ENCODE data around the gene SIX3. TPM values are rescaled to one million over a fixed set of nuclear protein-coding genes. Genes with fewer than 3 reads are reported as not detected.
A peak's percentile ranks its signal among the peaks of the same experiment; 100 is the strongest.

The SIX3 gene
- total and polyA plus RNA-seq, 2 donors (not counting 1 experiment from before 2014, with no cell fraction given): not detected

- H3K4me3 ChIP-seq (ENCODE audit: control extremely low read depth in 1 of 5, extremely low read depth in 1 of 5, insufficient read depth in 1 of 5, low read depth in 2 of 5, low read length in 4 of 5): peak overlapping the region in 2 of 5 experiments; percentile 23 to 38
- H3K4me1 ChIP-seq (ENCODE audit: control insufficient read depth in 2 of 2, insufficient read depth in 2 of 2, low read length in 2 of 2): no peaks in the 10 kb centered on the region
- intact Hi-C loops (cut with micrococcal nuclease): no loop called here
- no peak overlapping the region for H3K27ac ChIP-seq (ENCODE audit: low read length in 2 of 2)
- peak; percentile 14 for DNase-seq
- TF ChIP-seq EZH2 (IDR thresholded peaks at IDR 0.05; ENCODE audit: borderline replicate concordance, insufficient read depth, low read depth, low read length, poor library complexity, severe bottlenecking) (no peak), CTCF (IDR thresholded peaks at IDR 0.05) (no peak)
- ChIA-PET CTCF (interaction anchor here (1.3 to 2.3 kb wide), 3 partner anchors 9 to 518 kb away, joined by 3 to 6 read pairs (median 4); no protein-coding TSS in a partner anchor), POLR2A (no interaction called here)
- no peaks in the 10 kb centered on the region for H3K79me2 ChIP-seq (ENCODE audit: control insufficient read depth, insufficient read depth, low read length)
- peak overlapping the region; percentile 36 for H3K4me2 ChIP-seq (replicated peaks; ENCODE audit: low read depth, low read length, poor library complexity, severe bottlenecking)
- H3K9ac ChIP-seq (ENCODE audit: low read length): peak overlapping the region; percentile 23
- no peaks in the 10 kb centered on the region for H4K20me1 ChIP-seq (ENCODE audit: control insufficient read depth, insufficient read depth, low read length, poor library complexity, severe bottlenecking)
- H3K4me1 Mint-ChIP-seq: peaks cover 4% of the 10 kb centered on the region
- H3K27me3 Mint-ChIP-seq: peaks cover 23% of the 10 kb centered on the region
- no peaks in the 10 kb centered on the region for H3K36me3 ChIP-seq (replicated peaks in 1 of 2; ENCODE audit: control extremely low read depth in 1 of 2, control insufficient read depth in 1 of 2, extremely low read depth in 1 of 2, insufficient read depth in 2 of 2, low read length in 1 of 2)
- peak overlapping the region; percentile 69 for H3K4me3 Mint-ChIP-seq
- WGBS (ENCODE audit: insufficient coverage): 80% methylated on average over 13 of the region's 24 CpGs
- H3K9me3 ChIP-seq (ENCODE audit: control extremely low read depth in 1 of 3, control insufficient read depth in 2 of 3, insufficient read depth in 1 of 3, low read length in 2 of 3): no peaks in the 10 kb centered on the region
- no peaks in the 10 kb centered on the region for H3K9me3 Mint-ChIP-seq (ENCODE audit: insufficient read depth)
- ATAC-seq (ENCODE audit: low read depth): no peak
- peaks cover 0 to 3% (median 0%) of the 10 kb centered on the region in 4 experiments for H3K27me3 ChIP-seq (replicated peaks in 1 of 4; ENCODE audit: control extremely low read depth in 1 of 4, control insufficient read depth in 3 of 4, insufficient read depth in 4 of 4, low read length in 3 of 4)
- H2AFZ ChIP-seq (ENCODE audit: insufficient read depth, low read depth, low read length, poor library complexity, severe bottlenecking): peak overlapping the region; percentile 21
- peak overlapping the region; percentile 41 for H3K27ac Mint-ChIP-seq
Observed at GRCh38 chr2:44975571-44976450, 34.3 kb downstream of the SIX3 start.

- no peak for ATAC-seq (ENCODE audit: low read depth)
- Histone ChIP-seq H3K4me2 (replicated peaks; ENCODE audit: low read depth, low read length, poor library complexity, severe bottlenecking) (no peak overlapping the region), H3K27ac (ENCODE audit: low read length in 2 of 2) (no peak overlapping the region), H3K9ac (ENCODE audit: low read length) (no peak overlapping the region), H3K36me3 (replicated peaks in 1 of 2; ENCODE audit: control extremely low read depth in 1 of 2, control insufficient read depth in 1 of 2, extremely low read depth in 1 of 2, insufficient read depth in 2 of 2, low read length in 1 of 2) (no peaks in the 10 kb centered on the region), H3K4me1 (ENCODE audit: control insufficient read depth in 2 of 2, insufficient read depth in 2 of 2, low read length in 2 of 2) (no peaks in the 10 kb centered on the region), H3K27me3 (replicated peaks in 1 of 4; ENCODE audit: control extremely low read depth in 1 of 4, control insufficient read depth in 3 of 4, insufficient read depth in 4 of 4, low read length in 3 of 4) (peaks cover 0 to 14% (median 5%) of the 10 kb centered on the region in 4 experiments), H3K9me3 (ENCODE audit: control extremely low read depth in 1 of 3, control insufficient read depth in 2 of 3, insufficient read depth in 1 of 3, low read length in 2 of 3) (peaks cover 0 to 3% (median 0%) of the 10 kb centered on the region in 3 donors), H3K4me3 (ENCODE audit: control extremely low read depth in 1 of 5, extremely low read depth in 1 of 5, insufficient read depth in 1 of 5, low read depth in 2 of 5, low read length in 4 of 5) (no peak overlapping the region), H3K79me2 (ENCODE audit: control insufficient read depth, insufficient read depth, low read length) (no peaks in the 10 kb centered on the region), H4K20me1 (ENCODE audit: control insufficient read depth, insufficient read depth, low read length, poor library complexity, severe bottlenecking) (no peaks in the 10 kb centered on the region), H2AFZ (ENCODE audit: insufficient read depth, low read depth, low read length, poor library complexity, severe bottlenecking) (no peak overlapping the region)
- WGBS (ENCODE audit: insufficient coverage): 96% methylated on average over 10 of the region's 11 CpGs
- ChIA-PET CTCF (interaction anchor here (0.7 to 0.9 kb wide), 3 partner anchors 23 to 1481 kb away, joined by 3 to 4 read pairs (median 4); no protein-coding TSS in a partner anchor), POLR2A (no interaction called here)
- no peak overlapping the region for H3K4me3 Mint-ChIP-seq
- TF ChIP-seq EZH2 (IDR thresholded peaks at IDR 0.05; ENCODE audit: borderline replicate concordance, insufficient read depth, low read depth, low read length, poor library complexity, severe bottlenecking) (no peak), CTCF (IDR thresholded peaks at IDR 0.05) (no peak)
- H3K4me1 Mint-ChIP-seq: peaks cover 4% of the 10 kb centered on the region
- intact Hi-C loops (cut with micrococcal nuclease): no loop called here
- H3K9me3 Mint-ChIP-seq (ENCODE audit: insufficient read depth): no peaks in the 10 kb centered on the region
- peaks cover 16% of the 10 kb centered on the region for H3K27me3 Mint-ChIP-seq
- H3K27ac Mint-ChIP-seq: no peak overlapping the region
- no peak for DNase-seq
Observed at GRCh38 chr2:44979581-44979980, 38.1 kb downstream of the SIX3 start.

Data from B cell (primary cell).